AG08395 (cell line): ENCODE results near the gene PCP2.

Experiments
- DNase-seq: peaks from one replicate; pipeline ENCODE4 v3.0.0; 2012; ENCODE audit warnings: mixed read lengths, low spot score

PCP2 gene

DNA sequence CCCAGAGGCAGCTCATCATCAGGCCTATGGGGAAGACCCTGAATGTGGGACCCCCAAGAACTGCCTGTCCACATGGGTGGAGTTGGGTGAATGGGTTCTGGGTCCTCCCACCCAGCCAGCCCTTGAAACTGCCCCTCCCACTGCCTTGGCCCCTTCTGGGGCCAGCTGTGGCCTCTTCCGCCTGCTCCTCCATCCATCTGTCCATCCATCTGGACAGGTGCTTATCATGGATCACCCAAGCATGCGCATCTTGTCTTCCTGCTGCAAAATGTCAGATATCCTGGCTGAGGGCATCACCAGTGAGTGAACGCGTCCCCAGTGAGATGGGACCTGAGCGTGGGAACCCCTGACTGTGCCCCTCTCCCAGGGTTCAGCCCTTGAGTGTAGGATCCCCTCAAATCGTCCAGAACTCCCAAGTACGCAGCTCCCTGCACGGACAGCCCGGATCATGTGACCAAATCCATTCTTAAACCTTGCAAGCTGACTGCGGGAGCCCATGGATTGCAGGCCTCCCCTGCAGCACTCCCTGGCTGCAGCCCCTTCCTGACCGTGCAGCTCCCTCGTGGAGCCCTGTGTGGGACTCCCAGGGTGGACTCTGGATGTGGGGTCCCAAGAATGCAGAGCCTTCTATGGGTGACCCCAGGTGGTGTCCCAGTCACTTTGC, 5.4 kb upstream of the PCP2 start:
- no peak for DNase-seq

DNA sequence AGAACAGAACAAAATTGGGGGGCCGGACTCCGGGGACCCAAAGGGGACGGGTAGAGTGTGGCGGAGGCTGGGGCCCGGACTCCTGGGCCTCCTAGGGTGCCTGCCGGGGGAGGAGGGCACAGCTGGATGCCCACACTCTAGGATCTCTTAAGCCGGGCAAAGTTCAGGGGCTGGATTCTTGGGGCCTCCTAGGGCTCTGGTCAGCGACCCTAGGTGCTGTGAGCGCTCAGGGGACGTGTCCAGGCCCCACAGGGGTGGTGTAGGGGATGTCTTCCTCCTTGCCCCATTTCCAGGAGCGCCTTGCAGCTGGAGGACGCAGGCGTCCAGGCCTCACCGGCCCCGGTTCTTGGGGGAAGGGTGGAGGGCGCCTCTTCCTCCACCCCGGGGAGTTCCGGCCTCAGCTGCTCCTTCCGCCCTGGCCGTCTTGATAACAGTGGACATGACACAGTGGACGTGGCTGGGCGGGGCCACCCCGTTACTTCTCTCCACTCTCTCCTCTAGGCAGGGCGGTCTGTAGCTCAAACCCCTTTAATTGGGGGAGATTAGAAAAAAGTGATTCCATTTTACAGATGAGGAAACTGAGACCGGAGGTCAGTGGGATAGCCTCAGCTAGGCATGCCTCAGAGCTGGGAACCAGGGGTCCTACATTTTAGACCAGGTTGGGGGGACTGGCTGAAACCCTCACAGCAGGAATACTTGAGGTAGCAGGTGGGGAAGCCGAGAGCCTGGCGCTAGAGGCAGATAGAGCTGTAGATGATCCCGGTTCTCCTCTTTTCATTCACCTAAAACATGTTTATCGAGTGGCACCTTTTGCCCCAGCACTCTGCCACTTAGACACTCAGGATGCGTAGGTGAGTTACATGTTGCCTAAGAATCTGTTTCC, 4.1 kb upstream of the PCP2 start:
- no peak for DNase-seq

GRCh38 chr19:7636691-7637373, 3.3 kb upstream of the PCP2 start, which contains the start of gene STXBP2:
TSS of gene STXBP2 (plus strand) at chr19:7637110. CDS start at chr19:7637150, 40 bp downstream.
- peak; percentile 33 for DNase-seq

GRCh38 chr19:7636317-7636690, 2.8 kb upstream of the PCP2 start:
- no peak for DNase-seq

DNA sequence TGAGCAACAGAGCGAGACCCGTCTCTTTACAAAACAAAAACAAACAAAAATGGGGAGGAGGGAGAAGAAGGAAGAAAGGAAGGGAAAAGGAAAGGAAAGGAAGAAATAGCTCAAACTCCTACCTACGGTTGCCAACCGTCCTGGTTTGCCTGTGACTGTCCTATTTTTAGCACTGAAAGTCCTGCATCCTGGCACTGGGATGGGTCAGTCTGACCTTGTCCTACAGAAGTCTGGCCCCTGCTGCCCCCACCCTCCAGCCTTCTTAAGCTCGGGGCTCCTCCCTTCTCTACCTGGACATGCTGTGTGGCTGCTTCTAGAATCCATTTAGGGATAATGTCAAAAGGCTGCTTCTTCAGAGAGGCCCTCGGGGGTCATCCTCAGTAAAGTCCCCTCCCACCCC, 2.2 kb upstream of the PCP2 start:
- no peak for DNase-seq

DNA sequence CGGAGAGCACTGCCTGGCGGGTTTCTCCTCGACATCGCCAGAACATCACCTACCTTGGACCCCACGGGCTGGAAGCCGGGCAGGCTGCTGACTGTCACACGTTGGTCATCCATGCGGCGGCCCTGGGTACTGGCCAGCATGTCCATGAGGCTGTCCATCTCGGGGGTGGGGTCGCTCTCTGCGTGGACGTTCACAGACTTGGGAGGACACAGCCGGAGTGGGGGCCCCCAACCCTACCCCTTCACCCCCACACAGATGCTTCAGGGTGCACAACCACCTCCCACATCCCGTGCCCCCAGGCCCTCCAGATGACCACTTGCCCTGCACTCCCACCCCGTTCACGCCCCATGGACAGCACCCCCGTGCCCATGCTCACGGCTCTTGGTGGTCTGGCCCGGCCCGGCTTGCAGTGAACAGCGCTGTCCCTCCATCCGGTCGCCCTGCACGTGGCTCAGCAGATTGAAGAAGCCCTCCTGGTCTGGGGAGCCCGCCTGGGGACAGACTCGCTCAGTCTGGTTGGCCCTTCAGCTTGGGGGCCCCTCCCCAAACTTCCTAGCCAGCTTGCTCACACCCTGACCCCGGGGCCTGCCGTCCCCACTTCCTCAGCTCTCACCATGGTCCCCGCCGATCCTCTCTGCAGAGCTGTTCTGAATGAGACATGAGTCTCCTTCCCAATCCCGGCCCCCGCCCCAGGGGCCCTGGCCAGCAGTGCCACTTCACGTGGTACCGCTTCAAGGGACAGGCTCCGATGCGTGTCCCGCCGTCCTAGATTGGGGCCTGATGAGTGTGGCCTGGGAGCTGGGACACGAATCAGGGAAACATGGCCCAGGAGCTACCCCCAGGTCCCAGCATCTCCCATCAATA, 947 bp downstream of the PCP2 start:
- no peak for DNase-seq

- DNase-seq, result no peak
These were observed 1.9 kb downstream of the PCP2 start for GRCh38 chr19:7631577-7631976.

GRCh38 chr19:7629347-7630054, 4.0 kb downstream of the PCP2 start, which contains the start of the genes PET100 and XAB2:
TSS of gene PET100 (plus strand) at chr19:7629793. CDS start at chr19:7629834, 41 bp downstream.
TSS of gene XAB2 (minus strand) at chr19:7629545. CDS start at chr19:7629527, 18 bp downstream.
- DNase-seq, result peak; percentile 100

DNA sequence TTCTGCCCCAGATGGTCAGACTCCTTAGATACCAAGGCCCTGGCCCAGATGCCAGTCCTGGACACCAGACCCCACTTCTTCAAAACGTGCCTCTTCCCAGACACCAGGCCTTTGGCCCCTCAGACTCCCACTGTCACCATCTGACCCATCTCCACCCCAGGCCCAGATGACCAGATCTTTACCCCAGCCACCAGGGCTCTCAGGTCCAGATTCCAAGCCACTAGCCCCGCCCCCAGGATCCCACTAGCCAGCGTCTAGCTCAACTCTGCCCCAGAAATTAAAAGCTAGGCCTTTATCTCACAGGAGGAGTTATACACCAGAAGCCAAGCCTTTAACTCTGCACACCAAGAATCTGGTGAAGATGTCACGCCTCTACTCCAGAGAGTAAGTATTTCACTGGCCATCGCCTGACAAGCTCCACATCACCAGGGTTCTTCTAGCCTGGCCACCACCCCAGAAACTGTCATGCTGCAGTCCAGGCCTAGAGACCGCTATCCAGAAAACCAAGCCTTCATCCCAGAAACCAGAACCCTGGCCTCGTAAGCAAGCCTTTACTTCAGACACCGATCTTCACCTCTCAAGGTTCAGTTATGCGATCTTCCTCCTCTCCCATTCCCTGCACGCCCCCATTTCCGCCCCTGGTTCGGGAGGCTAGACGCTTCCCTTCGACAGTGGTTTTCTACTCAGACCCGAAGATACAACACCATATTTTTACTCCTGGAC, 4.8 kb downstream of the PCP2 start:
- DNase-seq, result no peak

- no peak for DNase-seq
These were observed 6.4 kb downstream of the PCP2 start for GRCh38 chr19:7627166-7627565.

- DNase-seq, result no peak
These were observed 7.7 kb downstream of the PCP2 start for GRCh38 chr19:7625763-7626372.

GRCh38 chr19:7624810-7625209, 8.7 kb downstream of the PCP2 start:
- DNase-seq, result no peak

DNA sequence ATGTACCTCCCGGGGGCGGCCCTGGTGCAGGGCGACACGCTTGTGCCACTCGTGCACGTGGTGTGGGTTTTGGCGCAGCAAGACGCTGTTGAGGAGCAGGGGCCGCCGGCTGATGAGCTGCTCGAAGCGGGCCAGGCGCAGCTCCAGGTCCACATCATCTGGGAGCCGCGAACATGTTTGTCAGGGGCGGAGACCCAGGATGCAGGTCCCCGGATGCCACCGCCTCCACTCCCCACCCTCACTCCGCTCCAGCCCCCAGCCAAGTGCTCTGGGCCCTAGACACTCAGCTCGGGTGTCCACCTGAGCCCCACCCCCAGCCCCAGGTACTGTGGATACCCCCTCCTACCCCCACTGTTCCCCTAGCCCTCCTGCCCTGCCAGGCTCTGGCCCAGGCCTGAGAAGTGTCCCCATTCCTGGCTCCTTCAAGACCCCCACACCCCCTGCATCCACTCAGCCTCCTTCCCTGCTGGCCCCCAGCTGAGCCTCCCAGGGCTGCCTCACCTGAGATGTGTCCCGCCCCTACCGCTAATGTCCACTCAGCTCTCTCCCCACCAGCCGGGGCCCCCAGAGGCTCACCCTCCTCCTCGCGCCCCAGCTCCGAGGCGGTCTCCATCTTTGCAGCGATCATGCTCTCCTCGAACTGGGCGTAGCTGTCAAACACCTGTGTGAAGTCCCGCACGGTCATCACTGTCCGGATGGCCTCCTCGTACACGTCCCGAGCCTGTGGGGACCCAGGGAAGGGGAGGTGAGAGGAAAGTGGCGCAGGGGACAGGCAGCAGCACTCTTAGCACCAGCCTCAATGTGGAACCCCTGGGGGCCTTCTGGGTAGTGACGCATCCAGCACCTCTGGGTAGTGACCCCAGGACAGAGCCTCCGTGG, 9.6 kb downstream of the PCP2 start:
- no peak for DNase-seq

DNA sequence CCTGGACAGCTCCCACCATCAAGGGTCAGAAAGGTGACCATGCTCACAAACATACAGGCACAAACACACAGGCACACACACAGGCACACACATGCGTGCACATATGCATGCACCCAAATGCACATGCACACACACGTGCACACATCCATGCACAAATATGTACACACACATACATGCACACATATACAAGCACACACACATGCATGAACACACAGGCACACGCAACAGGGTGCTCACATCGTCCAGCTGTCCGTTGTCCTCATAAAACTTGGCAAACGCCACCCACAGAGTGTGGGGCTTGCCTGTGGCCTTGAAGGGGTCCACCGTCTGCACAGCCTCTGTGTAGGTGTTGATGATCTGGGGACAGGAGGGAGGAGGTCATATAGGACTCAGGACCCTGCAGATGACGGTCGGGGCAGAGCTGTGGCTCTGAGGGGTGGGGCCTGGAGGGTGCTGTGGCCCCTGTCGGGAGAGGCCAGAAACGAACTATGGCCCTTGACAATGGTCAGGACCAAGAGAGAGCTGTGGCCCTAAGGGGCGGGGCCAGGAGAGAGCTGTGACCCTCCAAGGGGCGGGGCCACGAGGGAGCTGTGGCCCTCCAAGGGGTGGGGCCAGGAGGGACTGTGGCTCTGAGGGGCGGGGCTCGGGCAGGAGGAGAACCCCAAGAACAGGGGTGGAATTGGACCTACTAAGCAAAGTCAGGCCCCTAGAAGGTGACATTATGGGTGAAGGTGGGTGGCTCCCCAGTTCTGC, 10.4 kb downstream of the PCP2 start:
- no peak for DNase-seq

DNA sequence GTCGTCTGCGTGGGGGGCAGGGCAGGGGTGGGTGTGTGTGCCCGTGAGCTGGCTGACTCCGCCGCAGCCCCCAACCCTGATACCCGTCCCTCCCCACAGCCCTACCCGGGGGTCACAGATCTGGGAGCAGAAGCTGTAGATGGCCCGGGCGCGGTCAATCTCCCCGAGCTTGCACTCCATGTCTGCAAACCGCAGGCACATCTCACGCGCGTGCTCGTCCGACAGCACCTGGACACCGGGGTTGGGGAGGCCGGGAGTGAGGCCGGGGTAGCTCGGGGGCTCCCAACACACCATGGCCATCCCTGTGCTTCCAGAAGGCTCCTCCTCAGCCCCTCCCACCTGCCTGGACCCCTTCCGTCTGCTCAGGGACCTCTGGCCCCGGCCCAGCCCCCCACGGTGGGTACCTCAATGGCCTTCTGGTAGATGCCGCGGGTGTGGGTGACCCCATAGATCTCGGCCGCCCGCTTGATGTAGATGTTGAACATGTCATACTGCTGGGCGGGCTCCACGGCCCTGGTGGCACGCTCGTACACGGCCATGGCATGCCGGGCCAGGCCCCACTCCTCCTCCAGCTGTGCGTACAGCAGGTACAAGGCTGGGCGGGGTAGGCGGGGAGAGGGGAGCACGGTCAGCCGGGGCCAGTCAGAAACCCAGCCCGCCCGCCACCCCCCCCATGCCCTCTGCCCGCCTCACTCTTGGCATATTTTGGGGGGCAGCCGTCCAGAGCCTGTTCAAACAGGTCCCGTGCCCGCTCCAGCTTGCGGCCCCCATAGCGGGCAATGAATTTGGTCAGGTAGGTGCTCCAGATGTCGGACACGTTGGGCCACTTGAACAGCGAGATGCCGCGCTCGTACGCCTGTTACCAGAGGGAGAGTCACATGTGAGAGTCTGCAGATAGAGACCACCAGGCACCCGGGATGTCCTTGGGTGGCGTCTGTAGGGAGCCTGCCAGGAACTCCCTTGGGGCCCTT, 12.8 kb downstream of the PCP2 start:
- DNase-seq, result no peak

DNA sequence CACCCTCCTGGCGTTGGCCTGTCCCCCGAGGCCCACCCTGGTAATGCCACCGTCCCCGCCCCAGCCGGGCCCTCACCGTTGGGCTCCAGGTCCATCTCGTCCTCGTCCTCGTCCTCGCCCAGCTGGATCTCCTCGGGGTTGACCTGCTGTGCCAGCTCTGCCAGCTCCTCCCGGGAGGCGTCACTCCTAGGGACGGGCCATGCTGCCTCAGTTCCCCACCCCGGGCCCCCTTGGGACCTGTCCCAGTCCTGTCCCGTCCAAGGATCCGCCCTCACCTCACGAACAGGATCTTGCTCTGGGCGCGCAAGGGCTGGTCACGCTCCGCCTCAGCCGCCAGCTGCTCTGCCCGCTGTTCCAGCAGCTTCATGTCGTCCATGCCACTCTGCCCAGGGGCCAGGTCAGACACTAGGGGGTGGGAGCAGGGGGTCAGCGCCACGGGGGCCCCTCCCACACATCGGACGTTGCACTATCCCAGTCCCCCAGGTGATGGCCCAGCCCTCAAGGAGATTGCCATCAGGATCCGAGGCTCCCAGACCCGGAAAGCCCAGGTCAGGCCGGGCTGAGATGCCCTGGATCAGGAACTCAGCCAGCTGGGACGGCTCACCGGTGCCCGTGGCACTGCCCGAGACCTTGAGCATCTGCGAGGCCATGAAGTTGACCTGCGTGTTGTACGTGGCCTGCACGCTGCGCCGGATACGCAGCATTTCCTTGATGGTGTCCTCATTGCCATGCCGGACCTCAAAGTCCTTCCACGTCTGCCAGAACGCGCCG, 13.7 kb downstream of the PCP2 start:
- no peak for DNase-seq
